ENCODE data around the gene ANP32E. TPM values are rescaled to one million over a fixed set of nuclear protein-coding genes. Genes with fewer than 3 reads are reported as not detected.

ANP32E gene
- total and polyA plus RNA-seq, 2 of the 4 experiments (the other 2 are of a cell fraction), result 5.9 to 18.4 TPM

GRCh38 chr1:150194381-150195031 lies 41.4 kb downstream of the ANP32E start:
- Histone ChIP-seq H2BK15ac (ENCODE audit: low read depth, low read length) (peak overlapping the region; percentile 93; the same call in 2 of the 3 replicates), H3K18ac (ENCODE audit: low read depth, low read length) (peak overlapping the region; percentile 91; the same call in 1 of the 2 replicates), H3K4ac (ENCODE audit: low read depth, low read length) (peak overlapping the region; percentile 84), H2BK5ac (ENCODE audit: low read depth, low read length, poor library complexity, severe bottlenecking) (peak overlapping the region; percentile 93), H2BK20ac (ENCODE audit: low read depth, low read length) (peak overlapping the region; percentile 96), H2BK120ac (ENCODE audit: low read depth, low read length) (peak overlapping the region; percentile 95), H3K9me3 (ENCODE audit: control insufficient read depth, insufficient read depth, low read length) (no peaks in the 10 kb centered on the region), H2AK9ac (replicated peaks; ENCODE audit: low read depth, low read length, poor library complexity) (peak overlapping the region; percentile 79), H4K8ac (ENCODE audit: low read depth in 2 of 2, low read length in 2 of 2) (peak overlapping the region; percentile 55 to 86; a peak in 3 of 4 replicates), H3K36me3 (ENCODE audit: control insufficient read depth, insufficient read depth, low read length) (no peaks in the 10 kb centered on the region), H3K23ac (ENCODE audit: low read depth, low read length) (peak overlapping the region; percentile 89), H3K79me1 (ENCODE audit: low read depth in 1 of 2, low read length in 2 of 2) (peaks cover 0 to 3% of the 10 kb centered on the region in 2 experiments; a peak in 1 of 4 replicates), H4K20me1 (ENCODE audit: insufficient read depth, low read length) (no peaks in the 10 kb centered on the region), H3K4me3 (ENCODE audit: insufficient read depth, low read depth, low read length) (no peak overlapping the region), H3K27me3 (ENCODE audit: control insufficient read depth, insufficient read depth, low read length) (no peaks in the 10 kb centered on the region), H3K9me1 (ENCODE audit: insufficient read depth, low read length) (peaks cover 7% of the 10 kb centered on the region), H3K56ac (ENCODE audit: extremely low read depth, insufficient read depth, low read length) (peak overlapping the region; percentile 48; the same call in 1 of the 2 replicates), H3K14ac (replicated peaks; ENCODE audit: low read depth, low read length) (peak overlapping the region; percentile 77), H2AFZ (replicated peaks; ENCODE audit: low read length, poor library complexity) (peak overlapping the region; percentile 88), H3K9ac (ENCODE audit: low read depth, low read length) (peak overlapping the region; percentile 19; the same call in 1 of the 2 replicates), H3K4me2 (ENCODE audit: low read depth, low read length) (peak overlapping the region; percentile 29; the same call in 1 of the 2 replicates), H2AK5ac (ENCODE audit: low read depth, low read length) (peak overlapping the region; percentile 45; the same call in 1 of the 2 replicates), H3K27ac (ENCODE audit: insufficient read depth, low read length) (peak overlapping the region; percentile 16; the same call in 1 of the 2 replicates), H4K5ac (ENCODE audit: low read depth, low read length) (peak overlapping the region; percentile 87; the same call in 1 of the 2 replicates), H3K4me1 (ENCODE audit: control insufficient read depth, insufficient read depth, low read length) (peaks cover 5% of the 10 kb centered on the region), H4K91ac (ENCODE audit: insufficient read depth, low read depth, low read length) (peak overlapping the region; percentile 59)
- 60% methylated on average over 1 of the region's 4 CpGs; no CpG with 5 or more reads in 1 of the 2 experiments for WGBS, 2 experiments (ENCODE audit: extremely low coverage in 2 of 2, insufficient read length in 1 of 2)
- dilution Hi-C loops (cut with HindIII; ENCODE audit: low sequenced_read_pairs, unreplicated experiment), result no loop called here
- in situ Hi-C loops (cut with MboI; ENCODE audit: low sequenced_read_pairs), result no loop called here
- peak; percentile 66 for DNase-seq
- peak; percentile 42 for ATAC-seq (ENCODE audit: low read depth)
- POLR2A ChIA-PET (ENCODE audit: unreplicated experiment), result no interaction called here
- TF ChIP-seq MXI1 (IDR thresholded peaks at IDR 0.05; ENCODE audit: borderline replicate concordance, low read depth, low read length) (no peak), MAZ (IDR thresholded peaks at IDR 0.05; ENCODE audit: borderline replicate concordance, low read depth, low read length) (no peak), BHLHE40 (IDR thresholded peaks at IDR 0.05; ENCODE audit: low read depth, low read length) (no peak), ELK1 (IDR thresholded peaks at IDR 0.05; ENCODE audit: borderline replicate concordance, low read depth, low read length) (no peak), FOS (IDR thresholded peaks at IDR 0.05; ENCODE audit: low read depth, low read length) (no peak), RCOR1 (IDR thresholded peaks at IDR 0.05; ENCODE audit: insufficient replicate concordance, low read length) (no peak), POLR2A (IDR thresholded peaks at IDR 0.05; ENCODE audit: low read depth, low read length) (no peak), RAD21 (IDR thresholded peaks at IDR 0.05; ENCODE audit: low read length) (no peak), CTCF (conservative IDR thresholded peaks at IDR 0.05; ENCODE audit: low read depth, low read length) (no peak), CEBPB (IDR thresholded peaks at IDR 0.05; ENCODE audit: low read depth, low read length) (no peak), RFX5 (IDR thresholded peaks at IDR 0.05; ENCODE audit: low read depth, low read length) (no peak), USF2 (IDR thresholded peaks at IDR 0.05; ENCODE audit: low read depth, low read length) (no peak)
- BruUV-seq (replicated peaks), result no TSS peak
- CTCF ChIA-PET, result no interaction called here
- intact Hi-C loops (cut with micrococcal nuclease), result no loop called here

All from IMR-90 (cell line).